GM12874 (cell line): ENCODE measurements around the gene CMAS.

Experiments used
- CTCF ChIP-seq: IDR thresholded peaks from 2 replicates; pipeline ENCODE4 v1.5.1; 2011; ENCODE audit warnings: low read depth, mild to moderate bottlenecking, control low read depth, low read length, moderate library complexity; ENCODE audit not compliant: insufficient read depth

CMAS gene

DNA sequence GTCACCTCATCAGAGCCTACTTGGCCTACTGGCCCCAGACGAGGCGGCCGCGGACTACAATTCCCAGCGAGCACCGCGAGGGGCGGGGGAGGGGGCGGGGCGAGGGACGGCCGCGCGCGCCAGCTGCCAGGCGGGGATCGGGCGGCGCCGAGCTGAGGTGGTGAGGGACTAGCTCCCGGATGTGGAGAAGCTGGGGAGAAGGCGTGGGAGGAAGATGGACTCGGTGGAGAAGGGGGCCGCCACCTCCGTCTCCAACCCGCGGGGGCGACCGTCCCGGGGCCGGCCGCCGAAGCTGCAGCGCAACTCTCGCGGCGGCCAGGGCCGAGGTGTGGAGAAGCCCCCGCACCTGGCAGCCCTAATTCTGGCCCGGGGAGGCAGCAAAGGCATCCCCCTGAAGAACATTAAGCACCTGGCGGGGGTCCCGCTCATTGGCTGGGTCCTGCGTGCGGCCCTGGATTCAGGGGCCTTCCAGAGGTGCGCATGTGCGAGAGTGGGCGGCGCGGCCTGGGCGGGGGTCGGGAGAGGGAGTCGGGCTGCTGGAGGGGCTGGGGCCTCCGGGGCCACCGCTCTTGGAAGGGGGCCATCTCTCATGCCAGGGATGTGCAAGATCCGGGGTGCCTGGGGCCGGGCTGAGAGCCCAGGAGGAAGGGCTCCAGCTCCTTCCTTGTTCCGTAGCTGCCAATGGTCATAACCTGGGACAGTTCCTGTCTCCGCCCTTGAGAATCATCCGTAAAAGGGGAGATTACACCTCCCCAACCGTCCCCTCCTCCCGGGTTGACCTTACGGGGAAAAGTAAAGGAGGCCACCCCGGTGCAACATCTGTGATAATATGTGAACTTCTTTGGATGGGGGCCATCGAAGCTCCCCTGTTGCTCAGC lies at the start of gene CMAS:
Gene CMAS, plus strand, starts transcription at position 129 of the 878 bp plus-strand sequence. Its CDS starts 86 bp downstream, at position 215.
- TF ChIP-seq CTCF: no peak

GRCh38 chr12:21998295-21998694 lies 47.7 kb upstream of the CMAS start:
- TF ChIP-seq CTCF: no peak

- TF ChIP-seq CTCF: no peak
These were observed 47.2 kb upstream of the CMAS start for GRCh38 chr12:21998782-21999181.

- no peak for TF ChIP-seq CTCF
These were observed 43.6 kb upstream of the CMAS start for GRCh38 chr12:22002430-22002829.

- no peak for TF ChIP-seq CTCF
These were observed 37.8 kb upstream of the CMAS start for GRCh38 chr12:22008196-22008595.

GRCh38 chr12:22014041-22014782 lies 31.8 kb upstream of the CMAS start:
- no peak for TF ChIP-seq CTCF

DNA sequence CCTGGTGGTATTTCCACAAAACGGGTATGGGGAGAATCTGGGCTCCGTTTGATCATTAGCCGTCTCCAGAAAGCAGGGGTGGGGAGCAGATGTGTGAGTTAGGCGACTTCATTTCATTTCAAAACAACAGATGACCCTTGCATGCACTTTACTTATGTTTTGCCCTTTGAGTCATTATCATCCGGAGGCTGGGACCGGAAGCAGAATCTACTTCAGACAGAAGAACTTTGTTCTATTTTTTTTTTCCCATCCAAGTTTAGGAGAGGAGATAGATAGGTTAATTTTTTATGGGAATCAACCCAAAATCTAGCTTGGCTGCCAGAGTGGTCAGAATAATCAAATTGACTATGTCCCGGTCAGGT lies 31.3 kb upstream of the CMAS start:
- no peak for TF ChIP-seq CTCF
